IMR-90 (cell line): Measurements from ENCODE around the gene DGKB. TPM values are rescaled to one million over a fixed set of nuclear protein-coding genes. Genes with fewer than 3 reads are reported as not detected.

Experiments
- ATAC-seq: fragments of 200-7000 bp; cut with Tn5 transposase; 2 replicates; pipeline ENCODE4 v1.9.1; 2020; ENCODE audit warnings: low read depth, mild to moderate bottlenecking, moderate library complexity
- BruUV-seq: library from RNA; stranded (reverse); fragments of 400-500 nt; replicated peaks from 2 replicates; lab custom pipeline; 2021; lab: Mats Ljungman, UMichigan
- CTCF ChIA-PET: fragments of 300-600 bp; formaldehyde crosslinking; extraction: SDS; loops from one replicate; lab custom pipeline; 2021; ENCODE audit warnings: antibody characterized with exemption; lab: Yijun Ruan, JAX
- POLR2A ChIA-PET: fragments of 300-600 bp; sonication (Branson Sonifier 250); formaldehyde crosslinking; loops from one replicate; lab custom pipeline; 2022; ENCODE audit warnings: antibody characterized with exemption; ENCODE audit not compliant: unreplicated experiment; lab: Charles Lee
- DNase-seq: peaks from one replicate; pipeline ENCODE4 v3.0.0; 2013
- H2AFZ ChIP-seq: replicated peaks from 2 replicates; pipeline ENCODE3; 2013; ENCODE audit warnings: low read length, mild to moderate bottlenecking; ENCODE audit not compliant: poor library complexity
- H2AK5ac ChIP-seq: 2 replicates; pipeline ENCODE4 v1.6.1; 2013; ENCODE audit warnings: low read depth, low read length, inconsistent platforms
- H2AK9ac ChIP-seq: replicated peaks from 2 replicates; pipeline ENCODE3; 2013; ENCODE audit warnings: mild to moderate bottlenecking, low read depth, low read length, moderate library complexity; ENCODE audit not compliant: poor library complexity
- H2BK120ac ChIP-seq: 2 replicates; pipeline ENCODE4 v1.6.1; 2013; ENCODE audit warnings: low read depth, low read length, inconsistent platforms
- H2BK15ac ChIP-seq: 3 replicates; pipeline ENCODE4 v1.6.1; 2013; ENCODE audit warnings: low read depth, low read length, inconsistent platforms
- H2BK20ac ChIP-seq: 2 replicates; pipeline ENCODE4 v1.6.1; 2013; ENCODE audit warnings: low read depth, mild to moderate bottlenecking, inconsistent platforms, low read length, moderate library complexity
- H2BK5ac ChIP-seq: 2 replicates; pipeline ENCODE4 v1.6.1; 2013; ENCODE audit warnings: mild to moderate bottlenecking, low read depth, low read length, inconsistent platforms; ENCODE audit not compliant: poor library complexity, severe bottlenecking
- H3K14ac ChIP-seq: replicated peaks from 2 replicates; pipeline ENCODE4 v1.6.1; 2013; ENCODE audit warnings: low read depth, low read length, inconsistent platforms
- H3K18ac ChIP-seq: 2 replicates; pipeline ENCODE4 v1.6.1; 2013; ENCODE audit warnings: low read depth, low read length, control low read depth
- H3K23ac ChIP-seq: 2 replicates; pipeline ENCODE4 v1.6.1; 2013; ENCODE audit warnings: low read depth, low read length, inconsistent platforms
- H3K27ac ChIP-seq: 2 replicates; pipeline ENCODE4 v1.5.1; 2013; ENCODE audit warnings: mild to moderate bottlenecking, control low read depth, low read length; ENCODE audit not compliant: insufficient read depth
- H3K27me3 ChIP-seq: 2 replicates; pipeline ENCODE4 v1.6.1; 2013; ENCODE audit warnings: low read length; ENCODE audit not compliant: control insufficient read depth, insufficient read depth
- H3K36me3 ChIP-seq: 2 replicates; pipeline ENCODE4 v1.6.1; 2013; ENCODE audit warnings: low read length, mixed read lengths; ENCODE audit not compliant: control insufficient read depth, insufficient read depth
- H3K4ac ChIP-seq: 2 replicates; pipeline ENCODE4 v1.6.1; 2013; ENCODE audit warnings: low read depth, low read length, inconsistent platforms
- H3K4me1 ChIP-seq: 2 replicates; pipeline ENCODE4 v1.6.1; 2013; ENCODE audit warnings: low read length, mixed read lengths; ENCODE audit not compliant: control insufficient read depth, insufficient read depth
- H3K4me2 ChIP-seq: 2 replicates; pipeline ENCODE4 v1.6.1; 2013; ENCODE audit warnings: low read depth, mild to moderate bottlenecking, control low read depth, low read length, moderate library complexity
- H3K4me3 ChIP-seq: 2 replicates; pipeline ENCODE4 v1.5.1; 2013; ENCODE audit warnings: low read depth, mild to moderate bottlenecking, control low read depth, low read length, moderate library complexity; ENCODE audit not compliant: insufficient read depth
- H3K56ac ChIP-seq: 2 replicates; pipeline ENCODE4 v1.6.1; 2013; ENCODE audit warnings: low read length, inconsistent platforms; ENCODE audit not compliant: insufficient read depth; ENCODE audit errors: extremely low read depth
- H3K79me1 ChIP-seq, 2 experiments: 2 replicates each; pipeline ENCODE4 v1.6.1; 2013; ENCODE audit warnings: low read length in 2 of 2, inconsistent platforms in 1 of 2, low read depth in 1 of 2
- H3K9ac ChIP-seq: 2 replicates; pipeline ENCODE4 v1.6.1; 2013; ENCODE audit warnings: low read depth, low read length, control low read depth
- H3K9me1 ChIP-seq: 2 replicates; pipeline ENCODE4 v1.6.1; 2013; ENCODE audit warnings: low read length, inconsistent platforms; ENCODE audit not compliant: insufficient read depth
- H3K9me3 ChIP-seq: 2 replicates; pipeline ENCODE4 v1.6.1; 2013; ENCODE audit warnings: low read length; ENCODE audit not compliant: control insufficient read depth, insufficient read depth
- H4K20me1 ChIP-seq: 2 replicates; pipeline ENCODE4 v1.6.1; 2013; ENCODE audit warnings: low read length, inconsistent platforms; ENCODE audit not compliant: insufficient read depth
- H4K5ac ChIP-seq: 2 replicates; pipeline ENCODE4 v1.6.1; 2013; ENCODE audit warnings: mild to moderate bottlenecking, low read depth, low read length, control low read depth
- H4K8ac ChIP-seq, 2 experiments: 2 replicates each; pipeline ENCODE4 v1.6.1; 2013; ENCODE audit warnings: low read depth in 2 of 2, low read length in 2 of 2, control low read depth in 1 of 2, inconsistent platforms in 1 of 2
- H4K91ac ChIP-seq: 2 replicates; pipeline ENCODE4 v1.6.1; 2013; ENCODE audit warnings: low read depth, low read length, inconsistent platforms; ENCODE audit not compliant: insufficient read depth
- BHLHE40 ChIP-seq: fragments of 150-350 bp; IDR thresholded peaks from 2 replicates; pipeline ENCODE4 v1.6.1; 2016; ENCODE audit warnings: mild to moderate bottlenecking, low read depth, low read length
- MAFK ChIP-seq: IDR thresholded peaks from 2 replicates; pipeline ENCODE4 v1.6.1; 2012; ENCODE audit warnings: low read depth, low read length, improper control_type of control experiment
- MXI1 ChIP-seq: IDR thresholded peaks from 2 replicates; pipeline ENCODE4 v1.6.1; 2012; ENCODE audit warnings: low read depth, mild to moderate bottlenecking, low read length, moderate library complexity, borderline replicate concordance
- NFE2L2 ChIP-seq: fragments of 150-350 bp; IDR thresholded peaks from 2 replicates; pipeline ENCODE4 v1.6.1; 2016; ENCODE audit warnings: low read depth, mild to moderate bottlenecking, low read length
- POLR2A ChIP-seq: IDR thresholded peaks from 2 replicates; pipeline ENCODE4 v1.6.1; 2012; ENCODE audit warnings: mild to moderate bottlenecking, low read depth, low read length
- WGBS, 2 experiments: methylation state at CpG; one replicate each; pipeline versions ENCODE4 v1.1.5 to v1.1.7; 2013; ENCODE audit warnings: missing lambda C conversion rate in 2 of 2; ENCODE audit not compliant: insufficient read length in 1 of 2; ENCODE audit errors: extremely low coverage in 2 of 2; 5-methylcytosine and 5-hydroxymethylcytosine counted together
- dilution Hi-C: fragments of 300-500 bp; cut with HindIII; formaldehyde crosslinking; loops from one replicate; pipeline ENCODE4 v1.14.3; 2018; ENCODE audit warnings: low sequenced_read_pairs; ENCODE audit not compliant: unreplicated experiment
- in situ Hi-C: fragments of 300-500 bp; cut with MboI; formaldehyde crosslinking; loops from 3 replicates; pipeline ENCODE4 v1.14.3; 2019; ENCODE audit warnings: low sequenced_read_pairs, inconsistent platforms, mixed read lengths
- intact Hi-C: fragments of 100-400 bp; cut with micrococcal nuclease; formaldehyde crosslinking; loops from 2 replicates; pipeline ENCODE4 v1.10.0; 2022
- polyA plus RNA-seq, 3 experiments: library from polyadenylated mRNA; depleted of rRNA; stranded (reverse); fragments of >200 nt; gene quantifications; 2 replicates each; pipeline ENCODE4 v1.2.3, GENCODE V29; 2012; ENCODE audit warnings: low replicate concordance in 1 of 3
- total RNA-seq: library from RNA; depleted of rRNA; stranded (reverse); fragments of >200 nt; gene quantifications from 2 replicates; pipeline ENCODE4 v1.2.3, GENCODE V29; 2012
- TF ChIP-seq, protein P1 (sequence below): fragments of 150-350 bp; IDR thresholded peaks from 2 replicates; pipeline ENCODE4 v1.6.1; 2017; ENCODE audit warnings: mild to moderate bottlenecking, antibody characterized with exemption, low read length, low read depth
- TF ChIP-seq, protein P2 (sequence below): fragments of 150-350 bp; IDR thresholded peaks from 2 replicates; pipeline ENCODE4 v1.6.1; 2016; ENCODE audit warnings: low read depth, mild to moderate bottlenecking, low read length, moderate library complexity, borderline replicate concordance

Gene DGKB
- total and polyA plus RNA-seq, 2 of the 4 experiments (the other 2 are of a cell fraction) = not detected

DNA sequence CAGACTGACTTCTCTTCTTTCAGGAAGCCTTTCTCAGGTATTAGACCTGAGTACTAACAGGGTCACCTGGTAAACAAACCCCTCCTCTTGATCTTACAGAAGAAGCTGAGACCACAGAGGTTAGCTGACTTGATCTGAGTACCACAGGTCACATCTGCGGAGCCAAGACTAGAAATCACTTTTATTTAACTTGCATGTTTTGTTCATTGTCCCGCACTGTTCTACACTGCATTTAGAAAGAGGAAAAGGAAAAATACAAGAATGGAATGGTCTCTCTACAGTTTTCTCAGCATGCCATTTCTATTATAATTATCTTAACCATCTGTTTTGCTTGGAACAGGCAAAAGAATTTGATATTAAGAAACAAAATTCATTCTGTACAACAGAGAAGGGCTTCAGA is 667.5 kb downstream of the DGKB start:
- Histone ChIP-seq H3K36me3 (no peaks in the 10 kb centered on the region), H3K18ac (no peak overlapping the region), H3K56ac (no peak overlapping the region), H4K8ac (no peak overlapping the region), H3K27ac (no peak overlapping the region), H3K4ac (no peak overlapping the region), H3K4me1 (peaks cover 2% of the 10 kb centered on the region; the same call in 1 of the 2 replicates), H3K9me3 (no peaks in the 10 kb centered on the region), H3K4me3 (no peak overlapping the region), H3K9me1 (no peaks in the 10 kb centered on the region), H2BK120ac (no peak overlapping the region), H4K91ac (no peak overlapping the region), H2BK15ac (no peak overlapping the region), H3K79me1 (no peaks in the 10 kb centered on the region), H3K14ac (no peak overlapping the region), H3K27me3 (no peaks in the 10 kb centered on the region), H3K9ac (no peak overlapping the region), H2AK5ac (no peak overlapping the region), H4K20me1 (no peaks in the 10 kb centered on the region), H2BK20ac (no peak overlapping the region), H3K4me2 (no peak overlapping the region), H2AFZ (no peak overlapping the region), H4K5ac (no peak overlapping the region), H2BK5ac (no peak overlapping the region), H3K23ac (no peak overlapping the region), H2AK9ac (no peak overlapping the region)
- ATAC-seq (no peak), DNase-seq (no peak)
- no CpG with 5 or more reads among the region's 2 CpGs for WGBS, 2 experiments
- intact Hi-C loops (no loop called here), dilution Hi-C loops (no loop called here), in situ Hi-C loops (no loop called here)
- TF ChIP-seq POLR2A = no peak
- TF ChIP-seq MXI1 = no peak
- TF ChIP-seq, protein P1, sequence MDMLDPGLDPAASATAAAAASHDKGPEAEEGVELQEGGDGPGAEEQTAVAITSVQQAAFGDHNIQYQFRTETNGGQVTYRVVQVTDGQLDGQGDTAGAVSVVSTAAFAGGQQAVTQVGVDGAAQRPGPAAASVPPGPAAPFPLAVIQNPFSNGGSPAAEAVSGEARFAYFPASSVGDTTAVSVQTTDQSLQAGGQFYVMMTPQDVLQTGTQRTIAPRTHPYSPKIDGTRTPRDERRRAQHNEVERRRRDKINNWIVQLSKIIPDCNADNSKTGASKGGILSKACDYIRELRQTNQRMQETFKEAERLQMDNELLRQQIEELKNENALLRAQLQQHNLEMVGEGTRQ = no peak
- no peak for TF ChIP-seq MAFK
- no peak for TF ChIP-seq NFE2L2
- TF ChIP-seq BHLHE40 = no peak
- TF ChIP-seq, protein P2, sequence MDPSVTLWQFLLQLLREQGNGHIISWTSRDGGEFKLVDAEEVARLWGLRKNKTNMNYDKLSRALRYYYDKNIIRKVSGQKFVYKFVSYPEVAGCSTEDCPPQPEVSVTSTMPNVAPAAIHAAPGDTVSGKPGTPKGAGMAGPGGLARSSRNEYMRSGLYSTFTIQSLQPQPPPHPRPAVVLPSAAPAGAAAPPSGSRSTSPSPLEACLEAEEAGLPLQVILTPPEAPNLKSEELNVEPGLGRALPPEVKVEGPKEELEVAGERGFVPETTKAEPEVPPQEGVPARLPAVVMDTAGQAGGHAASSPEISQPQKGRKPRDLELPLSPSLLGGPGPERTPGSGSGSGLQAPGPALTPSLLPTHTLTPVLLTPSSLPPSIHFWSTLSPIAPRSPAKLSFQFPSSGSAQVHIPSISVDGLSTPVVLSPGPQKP = no peak
- CTCF ChIA-PET = no interaction called here
- POLR2A ChIA-PET = no interaction called here
- BruUV-seq = no TSS peak
